Astrocyte of the spinal cord (primary cell): Measurements from ENCODE around the gene DONSON.
"Not testable (repeated sequence)": the region's sequence is repeated elsewhere in the genome, so short reads cannot be mapped to it uniquely, and the experiment has no call there.

Source experiments
- DNase-seq: peaks from one replicate; pipeline ENCODE4 v3.0.0; 2011; ENCODE audit warnings: low read depth, low spot score
- H3K4me3 ChIP-seq: 2 replicates; pipeline ENCODE4 v1.5.1; 2011; ENCODE audit warnings: low read depth, mild to moderate bottlenecking, low read length, moderate library complexity
- in situ Hi-C: cut with HindIII; loops from 2 replicates; pipeline ENCODE4 v1.10.0; 2017; ENCODE audit warnings: low sequenced_read_pairs
- TF ChIP-seq, protein P1 (sequence below): IDR thresholded peaks from 2 replicates; pipeline ENCODE4 v1.5.1; 2012; ENCODE audit warnings: low read depth, mild to moderate bottlenecking, low read length, inconsistent platforms

DONSON gene

DNA sequence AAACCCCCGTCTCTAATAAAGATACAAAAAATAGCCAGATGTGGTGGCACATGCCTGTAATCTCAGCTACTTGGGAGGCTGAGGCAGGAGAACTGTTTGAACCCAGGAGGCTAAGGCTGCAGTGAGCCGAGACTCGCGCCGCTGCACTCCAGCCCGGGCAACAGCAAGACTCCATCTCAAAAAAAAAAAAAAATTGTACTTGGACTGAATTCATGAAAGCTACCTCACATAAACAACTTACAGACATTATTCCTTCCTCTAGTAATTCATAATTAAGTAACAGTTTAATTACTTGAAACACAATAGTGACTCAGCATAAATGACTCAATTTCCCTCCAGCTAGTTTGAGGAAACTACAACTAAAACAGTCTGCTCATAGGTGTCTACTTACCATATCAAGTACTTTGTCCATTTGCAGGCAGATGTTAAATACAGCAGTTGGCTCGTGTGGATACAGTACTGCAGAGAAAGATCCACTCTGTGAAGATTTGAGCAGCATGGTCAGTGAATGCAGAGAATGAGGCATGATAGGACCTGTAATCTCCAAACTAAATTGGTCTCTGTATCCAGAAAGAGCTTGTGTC lies 9.4 kb downstream of the DONSON start:
- peak; percentile 19 for DNase-seq
- TF ChIP-seq, protein P1, sequence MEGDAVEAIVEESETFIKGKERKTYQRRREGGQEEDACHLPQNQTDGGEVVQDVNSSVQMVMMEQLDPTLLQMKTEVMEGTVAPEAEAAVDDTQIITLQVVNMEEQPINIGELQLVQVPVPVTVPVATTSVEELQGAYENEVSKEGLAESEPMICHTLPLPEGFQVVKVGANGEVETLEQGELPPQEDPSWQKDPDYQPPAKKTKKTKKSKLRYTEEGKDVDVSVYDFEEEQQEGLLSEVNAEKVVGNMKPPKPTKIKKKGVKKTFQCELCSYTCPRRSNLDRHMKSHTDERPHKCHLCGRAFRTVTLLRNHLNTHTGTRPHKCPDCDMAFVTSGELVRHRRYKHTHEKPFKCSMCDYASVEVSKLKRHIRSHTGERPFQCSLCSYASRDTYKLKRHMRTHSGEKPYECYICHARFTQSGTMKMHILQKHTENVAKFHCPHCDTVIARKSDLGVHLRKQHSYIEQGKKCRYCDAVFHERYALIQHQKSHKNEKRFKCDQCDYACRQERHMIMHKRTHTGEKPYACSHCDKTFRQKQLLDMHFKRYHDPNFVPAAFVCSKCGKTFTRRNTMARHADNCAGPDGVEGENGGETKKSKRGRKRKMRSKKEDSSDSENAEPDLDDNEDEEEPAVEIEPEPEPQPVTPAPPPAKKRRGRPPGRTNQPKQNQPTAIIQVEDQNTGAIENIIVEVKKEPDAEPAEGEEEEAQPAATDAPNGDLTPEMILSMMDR = no peak
- in situ Hi-C loops = no loop called here
- H3K4me3 ChIP-seq = no peak overlapping the region

DNA sequence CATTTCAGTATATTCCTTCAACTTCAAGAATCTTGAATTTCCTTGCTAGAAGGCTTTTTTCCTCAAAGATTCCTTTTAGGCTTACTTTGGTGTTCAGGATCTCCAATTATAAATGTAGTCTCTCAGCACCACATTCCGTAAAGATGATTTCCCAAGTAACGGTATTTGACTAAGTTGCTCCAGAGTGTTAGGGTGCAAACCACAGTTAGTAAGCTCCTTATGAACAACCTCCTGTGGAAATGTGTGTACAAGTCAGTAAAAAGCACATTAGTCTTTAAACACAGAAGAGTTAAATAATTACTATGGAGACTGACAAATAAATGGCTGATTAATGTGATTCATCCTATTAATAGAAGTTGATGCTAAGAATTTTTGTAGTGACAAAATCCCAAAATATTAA lies 10.3 kb downstream of the DONSON start:
- H3K4me3 ChIP-seq = no peak overlapping the region
- DNase-seq = peak; percentile 32
- TF ChIP-seq, protein P1 = no peak
- in situ Hi-C loops = no loop called here

DNA sequence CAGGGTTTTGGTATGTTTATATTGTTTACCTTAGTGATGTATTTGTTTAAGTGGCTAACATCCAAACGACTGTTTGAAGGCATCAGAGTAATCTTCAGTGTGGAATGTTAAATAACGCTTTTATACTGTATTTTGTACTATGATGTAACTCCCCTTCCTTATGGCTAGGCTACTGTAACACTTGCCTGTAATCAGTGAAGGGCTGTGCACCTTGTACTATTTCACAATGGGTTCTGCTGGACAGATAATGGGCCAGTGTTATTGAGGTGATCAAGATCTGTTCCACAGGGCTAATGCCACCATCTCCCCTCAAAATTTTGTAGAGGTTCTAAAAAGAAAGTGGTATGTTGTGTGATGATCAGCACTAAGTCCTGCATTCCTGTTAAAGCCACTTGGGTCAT lies 11.7 kb downstream of the DONSON start:
- in situ Hi-C loops, H3K4me3 ChIP-seq, DNase-seq: not testable (repeated sequence)

DNA sequence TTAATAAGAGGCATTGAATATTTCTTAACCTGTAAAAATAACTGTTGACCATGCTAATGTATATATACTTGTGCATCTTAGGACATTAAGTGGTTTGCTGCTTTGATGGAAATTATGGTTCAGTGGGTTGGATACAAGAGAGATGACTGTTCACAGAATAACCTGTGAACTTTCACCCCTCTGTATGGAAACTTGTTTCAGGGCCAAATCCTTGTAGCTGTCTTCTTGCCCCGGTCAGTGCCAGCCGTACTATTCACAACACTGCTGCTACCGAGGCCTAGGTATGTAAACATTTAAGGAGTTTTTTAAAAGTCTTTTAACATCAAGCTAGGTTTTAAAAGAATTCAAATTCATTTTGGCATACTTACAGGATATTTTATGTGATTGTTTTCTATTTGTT lies 16.1 kb downstream of the DONSON start:
- TF ChIP-seq, protein P1 = no peak

DNA sequence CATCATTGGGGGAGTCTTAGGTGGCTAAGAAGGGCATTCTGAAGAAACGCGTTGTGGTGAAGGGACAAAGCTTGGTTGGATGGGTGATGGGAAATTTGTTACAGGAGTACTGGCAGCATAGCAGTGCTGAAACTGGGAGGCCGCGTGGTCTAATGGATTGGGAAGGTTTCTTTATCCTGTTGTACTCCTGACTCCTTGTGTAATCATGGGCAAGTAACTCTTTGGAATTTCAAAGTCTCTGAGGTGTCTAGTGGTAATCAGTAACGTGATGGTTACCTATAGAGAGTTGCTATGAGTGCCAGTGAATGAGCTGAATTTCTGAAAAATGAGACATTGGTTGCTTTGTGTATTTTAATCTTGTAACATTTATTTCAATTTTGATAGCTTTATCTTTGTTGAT lies 18.5 kb downstream of the DONSON start:
- in situ Hi-C loops = no loop called here
- DNase-seq = no peak
- TF ChIP-seq, protein P1 = no peak
- H3K4me3 ChIP-seq = no peak overlapping the region

More for the DNA sequence above, 16.1 kb downstream of the DONSON start:
- no peak for DNase-seq
- in situ Hi-C loops = no loop called here
- no peak overlapping the region for H3K4me3 ChIP-seq

DNA sequence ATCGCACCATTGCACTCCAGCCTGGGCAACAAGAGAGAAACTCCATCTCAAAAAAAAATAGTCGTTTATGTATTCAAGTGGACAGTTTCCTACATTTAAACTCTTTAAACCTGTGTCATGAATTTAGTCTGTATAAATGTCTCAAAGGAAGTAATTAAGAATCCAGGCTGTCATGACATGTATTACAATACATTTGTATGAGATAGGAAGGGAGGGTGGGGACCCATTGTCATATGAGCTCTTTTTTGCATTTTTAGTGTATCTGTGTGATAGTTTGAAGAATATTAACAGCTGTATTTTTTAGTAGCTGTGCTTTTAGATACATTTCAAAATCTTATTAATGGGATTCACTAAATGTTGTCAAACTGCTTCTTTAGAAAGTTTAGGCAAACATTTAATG lies 20.0 kb downstream of the DONSON start:
- H3K4me3 ChIP-seq = no peak overlapping the region
- no peak for DNase-seq
- in situ Hi-C loops = no loop called here
- TF ChIP-seq, protein P1 = no peak

DNA sequence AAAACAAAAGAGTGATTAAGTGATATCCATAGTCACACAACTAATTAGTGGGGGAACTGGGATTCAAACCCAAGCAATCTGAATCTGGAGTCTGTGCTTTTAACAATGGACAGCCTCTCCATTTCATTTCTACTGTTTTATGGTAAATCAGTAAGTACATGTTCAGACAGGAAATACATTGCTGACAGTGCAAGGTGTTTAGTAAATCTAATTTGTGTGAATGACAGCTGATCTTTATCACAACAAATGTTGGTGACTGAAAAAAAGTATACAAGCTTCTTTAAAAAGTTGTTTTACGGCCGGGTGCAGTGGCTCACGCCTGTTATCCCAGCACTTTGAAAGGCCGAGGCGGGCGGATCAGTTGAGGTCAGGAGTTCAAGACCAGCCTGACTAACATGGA lies 20.6 kb downstream of the DONSON start:
- H3K4me3 ChIP-seq = no peak overlapping the region

More for the DNA sequence above, 20.6 kb downstream of the DONSON start:
- no peak for DNase-seq
- TF ChIP-seq, protein P1 = no peak
- in situ Hi-C loops = no loop called here
